B cell (primary cell): ENCODE results near the gene NFKBIZ. TPM values are rescaled to one million over a fixed set of nuclear protein-coding genes. Genes with fewer than 3 reads are reported as not detected.

Experiments
- ATAC-seq: fragments of 200-7000 bp; cut with Tn5 transposase; one replicate; pipeline ENCODE4 v1.10.0; 2021; ENCODE audit warnings: low read depth, mild to moderate bottlenecking, moderate number of reproducible peaks, moderate library complexity
- CTCF ChIA-PET: fragments of 350-600 bp; sonication (Branson Sonifier 250); formaldehyde crosslinking; loops from one replicate; lab custom pipeline; 2021; ENCODE audit warnings: antibody characterized with exemption, inconsistent platforms; lab: Charles Lee
- POLR2A ChIA-PET: fragments of 350-600 bp; sonication (Branson Sonifier 250); formaldehyde crosslinking; loops from one replicate; lab custom pipeline; 2021; ENCODE audit warnings: antibody characterized with exemption; lab: Charles Lee
- DNase-seq: peaks from one replicate; pipeline ENCODE4 v3.0.0; 2013
- H2AFZ ChIP-seq: 2 replicates; pipeline ENCODE4 v1.6.1; 2012; ENCODE audit warnings: mild to moderate bottlenecking, low read depth, low read length; ENCODE audit not compliant: insufficient read depth, poor library complexity, severe bottlenecking
- H3K27ac ChIP-seq, 2 donors: 1 replicate in 1 of 2; 2 replicates in 1 of 2; pipeline ENCODE4 v1.5.1; 2012 to 2013; ENCODE audit warnings: low read length in 2 of 2, mild to moderate bottlenecking in 2 of 2, moderate library complexity in 1 of 2
- H3K27me3 ChIP-seq, 4 experiments: fragments of 200-600 bp in 1 of 4; sonication (generic) in 1 of 4; replicated peaks in 1 of 4; 1 replicate in 2 of 4; 2 replicates in 2 of 4; pipeline versions ENCODE4 v1.6.1 to v1.7.0; 2013 to 2016; ENCODE audit warnings: low read length in 3 of 4, mild to moderate bottlenecking in 2 of 4, mixed read lengths in 1 of 4, moderate library complexity in 1 of 4; ENCODE audit not compliant: insufficient read depth in 4 of 4, control insufficient read depth in 3 of 4; ENCODE audit errors: control extremely low read depth in 1 of 4
- H3K36me3 ChIP-seq, 2 experiments: replicated peaks in 1 of 2; 1 replicate in 1 of 2; 2 replicates in 1 of 2; pipeline versions ENCODE4 v1.6.1 to v1.7.1; 2013; ENCODE audit warnings: low read length in 1 of 2; ENCODE audit not compliant: insufficient read depth in 2 of 2, control insufficient read depth in 1 of 2; ENCODE audit errors: control extremely low read depth in 1 of 2, extremely low read depth in 1 of 2
- H3K4me1 ChIP-seq, 2 donors: fragments of 200-600 bp in 1 of 2; sonication (generic) in 1 of 2; 1 replicate in 1 of 2; 2 replicates in 1 of 2; pipeline versions ENCODE4 v1.5.1 to v1.6.1; 2013 to 2017; ENCODE audit warnings: low read length in 2 of 2; ENCODE audit not compliant: control insufficient read depth in 2 of 2, insufficient read depth in 2 of 2
- H3K4me2 ChIP-seq: replicated peaks from 2 replicates; pipeline ENCODE3; 2012; ENCODE audit warnings: mild to moderate bottlenecking, low read depth, low read length; ENCODE audit not compliant: poor library complexity, severe bottlenecking
- H3K4me3 ChIP-seq, 5 experiments: fragments of 200-600 bp in 1 of 5; sonication (generic) in 1 of 5; 1 replicate in 3 of 5; 2 replicates in 2 of 5; pipeline versions ENCODE4 v1.5.1 to v1.7.0; 2011 to 2016; ENCODE audit warnings: low read length in 4 of 5, mild to moderate bottlenecking in 4 of 5, low read depth in 2 of 5, control low read depth in 1 of 5, moderate library complexity in 1 of 5; ENCODE audit not compliant: insufficient read depth in 1 of 5; ENCODE audit errors: control extremely low read depth in 1 of 5, extremely low read depth in 1 of 5
- H3K79me2 ChIP-seq: fragments of 200-600 bp; sonication (generic); one replicate; pipeline ENCODE4 v1.6.0; 2016; ENCODE audit warnings: low read length; ENCODE audit not compliant: control insufficient read depth, insufficient read depth
- H3K9ac ChIP-seq: fragments of 200-600 bp; sonication (generic); 2 replicates; pipeline ENCODE4 v1.6.1; 2017; ENCODE audit warnings: mild to moderate bottlenecking, low read length, moderate library complexity
- H3K9me3 ChIP-seq, 3 donors: one replicate each; pipeline versions ENCODE4 v1.6.1 to v1.7.1; 2013; ENCODE audit warnings: low read length in 2 of 3; ENCODE audit not compliant: control insufficient read depth in 2 of 3, insufficient read depth in 1 of 3; ENCODE audit errors: control extremely low read depth in 1 of 3
- H4K20me1 ChIP-seq: 2 replicates; pipeline ENCODE4 v1.6.0; 2012; ENCODE audit warnings: mild to moderate bottlenecking, low read length; ENCODE audit not compliant: insufficient read depth, control insufficient read depth, poor library complexity, severe bottlenecking
- H3K27ac Mint-ChIP-seq: one replicate; pipeline ENCODE4 v1.8.0; 2021; ENCODE audit warnings: mixed read lengths
- H3K27me3 Mint-ChIP-seq: one replicate; pipeline ENCODE4 v1.8.0; 2021; ENCODE audit warnings: mixed read lengths
- H3K4me1 Mint-ChIP-seq: one replicate; pipeline ENCODE4 v1.8.0; 2021; ENCODE audit warnings: mixed read lengths
- H3K4me3 Mint-ChIP-seq: one replicate; pipeline ENCODE4 v1.8.0; 2021; ENCODE audit warnings: mixed read lengths
- H3K9me3 Mint-ChIP-seq: one replicate; pipeline ENCODE4 v1.8.0; 2022; ENCODE audit warnings: mixed read lengths; ENCODE audit not compliant: insufficient read depth
- EZH2 ChIP-seq: IDR thresholded peaks from 2 replicates; pipeline ENCODE4 v1.6.1; 2012; ENCODE audit warnings: borderline replicate concordance, low read depth, mild to moderate bottlenecking, moderate library complexity, low read length; ENCODE audit not compliant: insufficient read depth, poor library complexity, severe bottlenecking
- WGBS: methylation state at CpG from one replicate; pipeline ENCODE4 v1.1.5; 2013; ENCODE audit warnings: missing lambda C conversion rate; ENCODE audit not compliant: insufficient coverage; 5-methylcytosine and 5-hydroxymethylcytosine counted together
- intact Hi-C: fragments of 100-400 bp; cut with micrococcal nuclease; formaldehyde crosslinking; loops from one replicate; pipeline ENCODE4 v1.10.0; 2022
- polyA plus RNA-seq: library from polyadenylated mRNA; depleted of rRNA; stranded (reverse); fragments of >200 nt; gene quantifications from 2 replicates; pipeline ENCODE4 v1.2.3, GENCODE V29; 2012
- total RNA-seq, 2 donors: library from RNA; stranded (reverse); fragments of 120-200 nt in 1 of 2; gene quantifications; 1 replicate in 1 of 2; 2 replicates in 1 of 2; pipeline versions ENCODE4 v1.2.3 to v1.2.4, GENCODE V29; 2013 to 2022
- TF ChIP-seq, protein P1 (sequence below): fragments of 200-600 bp; IDR thresholded peaks from one replicate; pipeline ENCODE4 v1.8.0; 2022; ENCODE audit warnings: antibody characterized with exemption, mild to moderate bottlenecking

Gene NFKBIZ
- total and polyA plus RNA-seq, 2 donors (not counting 1 experiment from before 2014, with no cell fraction given), result 114 to 157 TPM

DNA sequence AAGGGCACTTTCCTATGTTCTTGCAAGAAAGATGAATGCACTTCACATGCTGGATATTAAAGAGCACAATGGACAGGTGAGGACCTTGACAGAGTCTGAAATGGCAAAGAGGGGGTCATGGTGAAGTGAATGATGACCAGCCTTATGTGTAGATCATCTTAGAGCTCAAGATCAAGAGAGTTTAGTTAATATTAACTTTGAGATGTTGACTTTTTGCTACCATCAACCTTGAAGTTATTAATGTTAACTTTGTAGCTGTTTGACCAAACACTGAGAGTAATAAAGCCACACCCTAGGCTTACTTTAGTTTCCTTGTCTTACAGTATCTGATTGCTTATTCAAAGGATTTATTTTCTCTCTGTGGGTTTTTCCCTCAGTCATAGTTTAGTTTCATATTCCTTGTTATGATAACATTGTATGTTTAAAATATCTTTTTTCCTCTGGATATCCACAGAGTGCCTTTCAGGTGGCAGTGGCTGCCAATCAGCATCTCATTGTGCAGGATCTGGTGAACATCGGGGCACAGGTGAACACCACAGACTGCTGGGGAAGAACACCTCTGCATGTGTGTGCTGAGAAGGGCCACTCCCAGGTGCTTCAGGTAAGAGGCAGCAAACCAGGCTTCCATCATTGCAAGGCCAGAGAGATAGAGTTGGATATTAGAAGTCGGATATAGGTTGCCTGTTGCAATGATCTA is 5.4 kb downstream of the NFKBIZ start:
- H3K9me3 ChIP-seq, result no peaks in the 10 kb centered on the region
- no peak overlapping the region for H3K4me2 ChIP-seq
- POLR2A ChIA-PET, result no interaction called here
- H3K4me3 ChIP-seq, result no peak overlapping the region
- Mint-ChIP-seq H3K4me1 (peaks cover 52% of the 10 kb centered on the region), H3K27me3 (no peaks in the 10 kb centered on the region), H3K4me3 (no peak overlapping the region), H3K9me3 (no peaks in the 10 kb centered on the region), H3K27ac (no peak overlapping the region)
- CTCF ChIA-PET, result no interaction called here
- intact Hi-C loops, result loop anchor here (5.0 kb wide), 4 partner anchors 37 to 203 kb away; partner anchors contain the start of gene ZBTB11
- TF ChIP-seq, protein P1, sequence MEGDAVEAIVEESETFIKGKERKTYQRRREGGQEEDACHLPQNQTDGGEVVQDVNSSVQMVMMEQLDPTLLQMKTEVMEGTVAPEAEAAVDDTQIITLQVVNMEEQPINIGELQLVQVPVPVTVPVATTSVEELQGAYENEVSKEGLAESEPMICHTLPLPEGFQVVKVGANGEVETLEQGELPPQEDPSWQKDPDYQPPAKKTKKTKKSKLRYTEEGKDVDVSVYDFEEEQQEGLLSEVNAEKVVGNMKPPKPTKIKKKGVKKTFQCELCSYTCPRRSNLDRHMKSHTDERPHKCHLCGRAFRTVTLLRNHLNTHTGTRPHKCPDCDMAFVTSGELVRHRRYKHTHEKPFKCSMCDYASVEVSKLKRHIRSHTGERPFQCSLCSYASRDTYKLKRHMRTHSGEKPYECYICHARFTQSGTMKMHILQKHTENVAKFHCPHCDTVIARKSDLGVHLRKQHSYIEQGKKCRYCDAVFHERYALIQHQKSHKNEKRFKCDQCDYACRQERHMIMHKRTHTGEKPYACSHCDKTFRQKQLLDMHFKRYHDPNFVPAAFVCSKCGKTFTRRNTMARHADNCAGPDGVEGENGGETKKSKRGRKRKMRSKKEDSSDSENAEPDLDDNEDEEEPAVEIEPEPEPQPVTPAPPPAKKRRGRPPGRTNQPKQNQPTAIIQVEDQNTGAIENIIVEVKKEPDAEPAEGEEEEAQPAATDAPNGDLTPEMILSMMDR, result no peak
- H3K27ac ChIP-seq, result peak overlapping the region in 1 of 2 donors; percentile 28
- no peak overlapping the region for H2AFZ ChIP-seq
- no peak for DNase-seq
- no peaks in the 10 kb centered on the region for H3K27me3 ChIP-seq
- no peak overlapping the region for H3K9ac ChIP-seq
- peaks cover 13 to 22% of the 10 kb centered on the region in 2 donors for H3K4me1 ChIP-seq
- H4K20me1 ChIP-seq, result peaks cover 61% of the 10 kb centered on the region
- WGBS, result 100% methylated on average over 2 of the region's 2 CpGs
- H3K79me2 ChIP-seq, result peaks cover 36% of the 10 kb centered on the region
- ATAC-seq, result no peak
- H3K36me3 ChIP-seq, result peaks cover 26 to 76% of the 10 kb centered on the region in 2 experiments

DNA sequence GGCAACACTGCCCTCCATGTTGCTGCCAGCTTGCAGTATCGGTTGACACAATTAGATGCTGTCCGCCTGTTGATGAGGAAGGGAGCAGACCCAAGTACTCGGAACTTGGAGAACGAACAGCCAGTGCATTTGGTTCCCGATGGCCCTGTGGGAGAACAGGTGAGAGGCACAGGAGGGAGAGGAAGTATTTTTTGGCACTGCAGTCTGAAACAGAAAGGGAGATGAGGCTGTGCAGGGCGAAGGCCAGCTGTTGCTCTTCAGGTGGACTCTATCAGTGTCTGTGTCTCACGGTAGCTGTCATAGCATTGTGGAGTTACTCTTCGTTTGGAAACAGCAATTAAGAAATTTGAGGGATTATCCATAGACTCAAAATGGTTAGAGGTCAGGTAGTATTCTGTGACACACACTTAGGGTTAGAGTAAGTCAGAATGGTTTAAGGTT is 8.0 kb downstream of the NFKBIZ start:
- H3K4me3 ChIP-seq, result no peak overlapping the region
- WGBS, result 97% methylated on average over 8 of the region's 8 CpGs
- POLR2A ChIA-PET, result no interaction called here

More for the DNA sequence above, 8.0 kb downstream of the NFKBIZ start:
- H3K36me3 ChIP-seq, result peaks cover 26 to 92% of the 10 kb centered on the region in 2 experiments
- H3K9ac ChIP-seq, result no peak overlapping the region
- H3K27ac ChIP-seq, result peak overlapping the region in 1 of 2 donors; percentile 5
- peaks cover 20 to 33% of the 10 kb centered on the region in 2 donors for H3K4me1 ChIP-seq
- H3K79me2 ChIP-seq, result peaks cover 12% of the 10 kb centered on the region
- TF ChIP-seq, protein P1, result no peak
- TF ChIP-seq EZH2, result no peak
- H3K27me3 ChIP-seq, result no peaks in the 10 kb centered on the region
- DNase-seq (no peak), ATAC-seq (no peak)
- peaks cover 0 to 3% (median 0%) of the 10 kb centered on the region in 3 donors for H3K9me3 ChIP-seq
- no peak overlapping the region for H2AFZ ChIP-seq
- H3K4me2 ChIP-seq, result no peak overlapping the region
- no peaks in the 10 kb centered on the region for H3K27me3 Mint-ChIP-seq
- no peak overlapping the region for H3K4me3 Mint-ChIP-seq
- CTCF ChIA-PET, result interaction anchor here (0.9 to 1.2 kb wide), 5 partner anchors 10 to 368 kb away, joined by 3 to 4 read pairs (median 3); no protein-coding TSS in a partner anchor
- H3K9me3 Mint-ChIP-seq, result peaks cover 2% of the 10 kb centered on the region
- H4K20me1 ChIP-seq, result peaks cover 55% of the 10 kb centered on the region
- H3K4me1 Mint-ChIP-seq, result peaks cover 61% of the 10 kb centered on the region
- peak overlapping the region; percentile 21 for H3K27ac Mint-ChIP-seq
- intact Hi-C loops, result no loop called here
